HG03432 (cell line): ENCODE results near the gene MZT2A.
"Not testable (repeated sequence)": the region's sequence is repeated elsewhere in the genome, so short reads cannot be mapped to it uniquely, and the experiment has no call there.

Experiments used
- ATAC-seq: cut with Tn5 transposase; IDR thresholded peaks from one replicate; pipeline ENCODE4 v1.9.1; 2021; ENCODE audit warnings: mild to moderate bottlenecking, moderate library complexity; ENCODE audit not compliant: unreplicated experiment

MZT2A gene

GRCh38 chr2:131492418-131493198 is 411 bp upstream of the MZT2A start:
- ATAC-seq, result peak; percentile 78

GRCh38 chr2:131491469-131491836 is 744 bp downstream of the MZT2A start:
- not testable (repeated sequence) for ATAC-seq

DNA sequence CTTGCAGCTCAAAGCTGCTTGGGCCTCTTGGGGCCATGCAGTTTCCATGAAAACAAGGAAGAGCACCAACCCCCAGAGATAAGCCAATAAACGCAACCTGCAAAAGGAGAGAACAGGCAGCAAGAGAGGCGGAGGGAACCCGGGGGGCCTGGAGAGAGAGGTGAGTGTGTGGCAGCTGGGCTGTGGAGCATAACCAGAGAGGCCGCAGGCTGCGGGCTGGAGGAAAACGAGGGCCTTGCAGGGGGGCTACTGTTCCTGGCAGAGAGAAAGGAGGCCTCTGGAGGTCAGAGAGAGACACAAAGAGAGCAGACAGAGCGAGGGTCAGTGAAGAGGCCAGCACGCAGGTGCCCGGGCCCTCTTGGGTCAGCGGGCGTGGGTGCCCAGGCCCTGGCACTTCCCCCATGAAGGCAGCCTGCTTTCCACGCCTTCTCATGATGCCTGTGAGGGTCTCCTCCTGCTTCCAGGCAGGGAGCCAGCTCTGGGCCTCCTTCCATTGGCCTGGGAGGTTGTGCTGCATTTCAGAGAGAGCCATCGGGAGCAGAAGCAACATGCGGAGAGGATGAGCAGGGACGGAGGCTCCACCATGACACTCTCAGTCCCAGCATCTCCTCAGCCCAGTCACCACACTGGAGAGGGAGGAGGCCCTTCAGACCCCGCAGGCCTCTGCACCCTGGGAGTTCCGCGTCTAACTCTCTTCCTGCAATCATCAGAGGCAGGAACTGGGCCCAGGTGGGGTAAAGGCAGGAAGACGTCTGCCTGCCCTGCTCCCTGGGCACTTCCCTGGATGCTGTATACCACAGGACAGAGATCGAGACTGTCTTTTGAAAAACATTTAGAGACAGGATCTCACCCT is 1.4 kb downstream of the MZT2A start:
- ATAC-seq, result not testable (repeated sequence)

GRCh38 chr2:131488306-131489205 is 3.6 kb downstream of the MZT2A start:
- ATAC-seq, result no peak

DNA sequence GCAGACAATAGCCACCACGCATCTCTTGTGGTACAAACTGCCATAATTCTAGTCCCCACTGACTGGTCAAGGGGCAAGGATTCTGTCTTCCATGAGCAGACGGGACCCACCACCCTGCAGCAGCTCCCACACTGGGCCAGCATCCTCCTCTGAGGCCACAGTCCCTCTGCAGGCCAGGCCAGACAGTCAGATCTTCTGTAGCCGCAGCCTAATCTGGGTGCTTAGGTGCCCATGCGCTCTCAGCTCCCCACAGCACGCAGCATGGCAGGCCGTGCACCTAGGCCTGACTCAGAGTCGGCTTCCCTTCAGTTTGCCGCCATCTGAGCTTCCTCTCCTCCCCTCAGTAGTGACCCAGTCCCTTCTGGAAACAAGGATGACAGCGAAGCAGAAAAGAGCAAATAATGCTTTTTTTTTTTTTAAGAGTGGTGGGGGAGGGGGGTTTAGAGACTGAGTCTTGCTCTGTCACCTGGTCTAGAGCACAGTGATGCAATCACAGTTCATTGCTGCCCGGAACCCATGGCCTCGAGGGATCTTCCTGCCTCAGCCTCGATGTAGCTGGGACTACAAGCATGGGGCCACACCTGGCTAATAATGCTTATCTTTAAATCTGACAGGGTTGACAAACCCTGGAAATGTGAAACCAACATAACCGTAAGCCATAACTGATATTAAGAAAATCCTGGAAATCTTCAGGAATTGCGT is 5.8 kb downstream of the MZT2A start:
- ATAC-seq, result not testable (repeated sequence)

DNA sequence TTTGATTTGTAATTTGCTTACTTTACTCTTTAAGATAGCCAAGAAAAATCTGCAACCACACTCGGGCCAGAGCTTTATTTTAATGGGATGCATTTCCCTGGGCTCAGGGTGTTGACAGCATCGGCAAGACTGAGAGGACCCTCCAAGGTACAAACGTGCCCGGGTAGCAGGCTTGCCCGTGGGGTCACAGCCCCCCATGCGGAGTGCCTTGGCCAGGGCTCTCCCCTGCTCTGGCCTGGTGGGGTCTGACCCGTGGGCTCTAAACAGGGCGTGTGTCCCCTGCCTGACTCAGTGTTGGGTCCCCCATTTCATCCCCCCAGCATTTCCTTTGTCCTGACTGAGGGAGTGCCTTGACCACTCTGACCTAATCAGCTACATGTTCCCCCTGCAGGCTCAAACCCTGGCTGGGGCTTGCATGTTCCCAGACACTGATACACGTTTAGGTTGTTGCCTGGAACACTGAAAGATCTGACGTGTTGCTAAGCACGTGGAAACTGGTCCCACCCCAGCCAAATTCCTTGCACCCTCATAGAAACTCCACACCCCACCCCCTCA is 7.2 kb downstream of the MZT2A start:
- not testable (repeated sequence) for ATAC-seq

- ATAC-seq, result not testable (repeated sequence)
Measured at GRCh38 chr2:131483981-131484820, 8.0 kb downstream of the MZT2A start.

- not testable (repeated sequence) for ATAC-seq
Measured at GRCh38 chr2:131482506-131483155, 9.6 kb downstream of the MZT2A start.

DNA sequence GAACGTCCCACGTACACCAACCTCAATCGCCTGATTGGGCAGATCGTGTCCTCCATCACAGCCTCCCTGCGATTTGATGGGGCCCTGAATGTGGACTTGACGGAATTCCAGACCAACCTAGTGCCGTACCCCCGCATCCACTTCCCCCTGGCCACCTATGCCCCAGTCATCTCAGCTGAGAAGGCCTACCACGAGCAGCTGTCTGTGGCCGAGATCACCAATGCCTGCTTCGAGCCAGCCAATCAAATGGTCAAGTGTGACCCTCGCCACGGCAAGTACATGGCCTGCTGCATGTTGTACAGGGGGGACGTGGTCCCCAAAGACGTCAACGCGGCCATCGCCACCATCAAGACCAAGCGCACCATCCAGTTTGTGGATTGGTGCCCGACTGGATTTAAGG is 11.8 kb downstream of the MZT2A start:
- ATAC-seq, result not testable (repeated sequence)

DNA sequence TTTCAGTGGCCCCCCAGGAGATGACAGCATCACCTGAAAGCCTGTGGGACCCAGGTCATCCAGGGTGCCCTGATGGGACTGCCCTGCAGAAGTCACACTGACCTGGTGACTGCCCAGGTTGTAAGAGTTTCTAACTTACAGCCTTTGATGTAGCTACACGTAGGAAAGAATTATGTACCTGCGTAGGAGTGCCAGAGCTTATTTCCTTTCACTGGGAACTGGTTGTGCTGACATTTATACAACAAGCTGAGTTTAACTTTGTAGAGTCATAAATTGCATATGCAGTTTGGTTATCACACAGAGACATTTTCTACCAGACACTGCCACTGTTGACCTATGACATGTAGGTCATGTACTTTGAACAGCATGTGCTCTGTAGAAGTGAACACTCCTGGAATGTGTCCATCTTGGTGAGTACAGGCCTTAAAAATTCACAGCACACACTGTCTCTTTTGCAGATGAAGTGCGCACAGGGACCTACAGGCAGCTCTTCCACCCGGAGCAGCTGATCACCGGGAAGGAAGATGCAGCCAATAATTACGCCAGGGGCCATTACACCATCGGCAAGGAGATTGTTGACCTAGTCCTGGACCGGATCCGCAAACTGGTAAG is 13.2 kb downstream of the MZT2A start:
- not testable (repeated sequence) for ATAC-seq

- ATAC-seq, result not testable (repeated sequence)
Measured at GRCh38 chr2:131478074-131478849, 13.9 kb downstream of the MZT2A start.

DNA sequence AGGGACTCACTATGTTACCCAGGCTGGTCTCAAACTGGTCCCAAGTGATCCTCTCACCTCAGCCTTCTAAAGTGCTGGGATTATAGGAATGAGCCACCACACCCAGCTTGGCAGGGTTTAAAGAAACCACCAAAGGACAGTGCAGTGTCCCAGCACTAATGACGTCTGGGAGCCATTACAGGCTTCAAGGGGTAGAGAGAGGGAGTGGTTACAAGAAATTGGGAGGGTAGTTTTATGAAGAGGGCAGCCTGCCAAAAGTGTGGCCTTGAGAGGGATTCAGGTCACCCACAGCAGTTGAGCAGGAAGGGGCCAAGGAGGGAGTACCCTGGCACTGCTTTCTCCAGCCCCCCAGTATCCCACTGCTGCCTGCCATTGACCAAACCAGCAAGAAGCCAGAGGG is 15.0 kb downstream of the MZT2A start:
- ATAC-seq, result not testable (repeated sequence)

- ATAC-seq, result not testable (repeated sequence)
Measured at GRCh38 chr2:131476363-131476762, 15.8 kb downstream of the MZT2A start.

- no peak for ATAC-seq
Measured at GRCh38 chr2:131475831-131476230, 16.4 kb downstream of the MZT2A start, which contains the start of gene TUBA3D. TSS of gene TUBA3D (plus strand) at chr2:131476119. CDS start at chr2:131476200, 81 bp downstream.

- not testable (repeated sequence) for ATAC-seq
Measured at GRCh38 chr2:131473266-131473665, 18.9 kb downstream of the MZT2A start.

DNA sequence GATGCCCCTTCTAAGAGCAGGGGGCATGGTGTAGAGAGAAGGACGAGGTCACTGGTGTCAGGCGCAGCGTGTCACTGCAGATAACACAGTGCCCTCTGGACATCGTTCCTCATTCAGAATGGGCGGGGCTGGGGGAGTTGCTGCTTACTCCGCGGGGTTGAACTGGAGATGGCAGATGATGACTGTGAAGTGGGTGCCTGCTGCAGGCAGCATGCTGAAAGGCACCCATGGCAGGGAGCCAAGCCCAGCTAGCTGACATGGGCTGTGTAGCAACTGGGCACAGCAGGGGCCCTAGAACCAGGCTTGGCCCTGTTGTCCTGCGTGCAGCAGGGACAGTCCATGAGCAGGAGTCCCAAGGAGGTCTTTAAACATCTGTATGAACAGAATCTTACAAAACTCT is 20.6 kb downstream of the MZT2A start:
- not testable (repeated sequence) for ATAC-seq

GRCh38 chr2:131470944-131471343 is 21.3 kb downstream of the MZT2A start:
- ATAC-seq, result not testable (repeated sequence)
